GM19025 (cell line): Measurements from ENCODE around the gene TMEM91.

Source experiments
- ATAC-seq: cut with Tn5 transposase; IDR thresholded peaks from one replicate; pipeline ENCODE4 v1.9.1; 2021; ENCODE audit warnings: mild to moderate bottlenecking, low read depth, moderate library complexity; ENCODE audit not compliant: unreplicated experiment

TMEM91 gene

GRCh38 chr19:41409288-41409687 lies 33.0 kb downstream of the TMEM91 start:
- ATAC-seq = no peak

- no peak for ATAC-seq
Observed at GRCh38 chr19:41410336-41411054, 34.2 kb downstream of the TMEM91 start.

- ATAC-seq = no peak
Observed at GRCh38 chr19:41411100-41411967, 35.0 kb downstream of the TMEM91 start.

- ATAC-seq = no peak
Observed at GRCh38 chr19:41411968-41412265, 35.6 kb downstream of the TMEM91 start.

GRCh38 chr19:41412953-41413352 lies 36.6 kb downstream of the TMEM91 start:
- no peak for ATAC-seq

- ATAC-seq = no peak
Observed at GRCh38 chr19:41413947-41414346, 37.6 kb downstream of the TMEM91 start.

- no peak for ATAC-seq
Observed at GRCh38 chr19:41414461-41414860, 38.1 kb downstream of the TMEM91 start.

GRCh38 chr19:41415154-41415571 lies 38.8 kb downstream of the TMEM91 start:
- ATAC-seq = no peak

- ATAC-seq = no peak
Observed at GRCh38 chr19:41416194-41416674, 39.9 kb downstream of the TMEM91 start.

GRCh38 chr19:41420101-41420880 lies 44.0 kb downstream of the TMEM91 start:
- no peak for ATAC-seq

GRCh38 chr19:41421314-41421713 lies 45.0 kb downstream of the TMEM91 start:
- ATAC-seq = no peak

- no peak for ATAC-seq
Observed at GRCh38 chr19:41421973-41422372, 45.6 kb downstream of the TMEM91 start.

- no peak for ATAC-seq
Observed at GRCh38 chr19:41422456-41422855, 46.1 kb downstream of the TMEM91 start.

GRCh38 chr19:41422955-41423354 lies 46.6 kb downstream of the TMEM91 start:
- no peak for ATAC-seq

- no peak for ATAC-seq
Observed at GRCh38 chr19:41424335-41425173, 48.2 kb downstream of the TMEM91 start.

- no peak for ATAC-seq
Observed at GRCh38 chr19:41425174-41426115, 49.1 kb downstream of the TMEM91 start.

- no peak for ATAC-seq
Observed at GRCh38 chr19:41426116-41426841, 49.9 kb downstream of the TMEM91 start.

GRCh38 chr19:41426952-41427646 lies 50.8 kb downstream of the TMEM91 start, which contains the start of gene B3GNT8:
Gene B3GNT8, minus strand, starts transcription at chr19:41427374. Its CDS starts 596 bp downstream, at chr19:41426778.
- ATAC-seq = no peak
